HG03575 (cell line): ENCODE measurements around the gene NADK2.
"Not testable (repeated sequence)": the region's sequence is repeated elsewhere in the genome, so short reads cannot be mapped to it uniquely, and the experiment has no call there.

Experiments used
- ATAC-seq: cut with Tn5 transposase; IDR thresholded peaks from one replicate; pipeline ENCODE4 v1.9.1; 2021; ENCODE audit not compliant: unreplicated experiment, insufficient number of reproducible peaks, low FRiP score; ENCODE audit errors: extremely low read depth

NADK2 gene, protein sequence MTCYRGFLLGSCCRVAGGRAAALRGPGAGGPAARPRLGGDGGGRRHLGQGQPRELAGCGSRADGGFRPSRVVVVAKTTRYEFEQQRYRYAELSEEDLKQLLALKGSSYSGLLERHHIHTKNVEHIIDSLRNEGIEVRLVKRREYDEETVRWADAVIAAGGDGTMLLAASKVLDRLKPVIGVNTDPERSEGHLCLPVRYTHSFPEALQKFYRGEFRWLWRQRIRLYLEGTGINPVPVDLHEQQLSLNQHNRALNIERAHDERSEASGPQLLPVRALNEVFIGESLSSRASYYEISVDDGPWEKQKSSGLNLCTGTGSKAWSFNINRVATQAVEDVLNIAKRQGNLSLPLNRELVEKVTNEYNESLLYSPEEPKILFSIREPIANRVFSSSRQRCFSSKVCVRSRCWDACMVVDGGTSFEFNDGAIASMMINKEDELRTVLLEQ

DNA sequence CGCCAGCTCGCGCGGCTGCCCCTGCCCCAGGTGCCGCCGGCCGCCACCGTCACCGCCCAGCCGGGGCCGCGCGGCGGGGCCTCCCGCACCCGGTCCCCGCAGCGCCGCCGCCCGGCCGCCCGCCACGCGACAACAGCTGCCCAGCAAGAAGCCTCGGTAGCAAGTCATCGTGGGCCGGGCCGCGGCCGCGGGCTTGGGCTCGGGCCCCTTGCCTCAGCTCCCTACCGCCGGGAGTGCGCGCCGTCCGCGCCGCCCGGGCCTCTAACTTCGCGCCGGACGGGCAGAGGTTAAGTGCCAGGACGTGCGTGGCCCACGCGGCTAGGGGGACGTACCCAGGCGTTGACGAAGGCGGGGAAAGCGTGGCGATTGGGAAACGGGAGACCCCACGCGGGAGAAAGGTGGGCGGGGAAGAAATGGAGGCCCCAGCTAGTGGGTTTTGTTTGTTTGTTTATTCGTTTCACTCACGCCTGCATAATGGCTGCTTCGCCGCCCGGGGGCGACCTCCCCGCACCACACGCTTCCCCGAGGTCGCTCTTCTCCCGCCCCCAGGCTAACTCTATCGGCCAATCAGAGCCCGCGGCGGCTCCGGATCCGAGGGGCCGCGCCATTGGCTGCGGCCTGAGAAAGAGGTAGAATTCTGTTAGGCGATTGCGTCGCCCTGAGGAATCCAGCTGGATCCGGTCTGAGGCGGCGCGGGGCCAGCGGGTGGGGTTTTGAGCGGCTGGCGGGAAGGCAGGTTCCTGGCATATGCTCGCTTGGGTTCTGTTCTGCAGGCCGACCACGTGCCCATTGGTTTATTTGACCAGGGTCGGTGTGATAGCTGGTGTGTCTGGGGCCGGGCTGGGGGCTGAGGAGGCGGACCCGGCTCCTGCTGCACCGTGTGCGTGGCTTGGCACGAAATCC is at the start of gene NADK2:
Gene NADK2 (minus strand): TSS at position 295 of the 903 bp plus-strand sequence. CDS start 127 bp downstream, at position 168.
- peak; percentile 74 for ATAC-seq

DNA sequence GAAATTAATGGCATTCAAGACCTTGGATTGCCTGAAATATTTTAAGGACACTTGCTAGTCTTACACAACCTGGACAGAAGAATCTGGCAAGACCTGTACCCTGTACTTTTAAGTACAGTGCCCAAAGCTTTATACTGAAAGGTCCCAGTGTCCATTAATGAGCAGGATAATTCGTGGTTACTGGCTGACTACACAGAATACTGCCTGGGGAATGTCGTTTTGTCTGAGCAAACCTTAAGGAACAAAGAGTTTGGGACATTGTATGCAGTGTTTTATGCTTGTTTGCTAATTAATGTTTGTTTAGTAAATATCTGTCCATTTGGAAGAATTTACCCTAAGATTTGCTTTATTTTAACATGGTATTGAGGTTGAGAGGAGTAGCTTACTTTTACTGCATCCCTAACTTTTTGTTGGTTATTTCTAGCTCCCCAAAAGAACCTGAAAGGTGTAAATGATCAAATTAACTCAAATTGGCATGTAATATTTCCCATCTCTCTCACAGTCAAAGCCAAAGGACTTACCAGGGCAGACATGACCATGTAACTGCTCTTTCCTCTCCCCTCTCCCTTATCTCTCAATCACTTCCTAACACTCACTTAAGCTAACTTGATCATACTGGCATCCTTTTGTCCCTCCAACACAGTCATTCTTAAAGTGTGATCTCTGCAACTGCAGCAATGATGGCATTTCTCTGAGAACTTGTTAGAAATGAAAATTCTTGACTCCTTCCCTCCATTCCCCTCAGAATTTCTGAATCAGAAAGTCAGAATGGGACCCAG is 44.3 kb upstream of the NADK2 start:
- ATAC-seq, result no peak

DNA sequence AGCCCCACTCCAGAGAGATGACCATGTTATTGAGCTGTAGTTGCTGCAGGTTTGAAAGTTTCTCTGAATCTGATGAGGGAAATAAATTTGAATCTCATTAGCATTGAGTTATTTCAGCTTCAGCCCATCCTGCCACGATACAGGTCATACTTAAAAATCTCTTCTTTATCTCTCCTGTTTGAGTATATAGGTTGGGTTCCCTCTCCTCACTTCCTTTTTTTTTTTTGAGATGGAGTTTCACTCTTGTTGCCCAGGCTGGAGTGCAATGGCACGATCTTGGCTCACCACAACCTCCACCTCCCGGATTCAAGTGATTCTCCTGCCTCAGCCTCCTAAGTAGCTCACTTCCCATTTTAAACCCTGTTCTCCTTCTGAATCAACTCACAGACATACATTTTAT is 42.0 kb upstream of the NADK2 start:
- not testable (repeated sequence) for ATAC-seq

DNA sequence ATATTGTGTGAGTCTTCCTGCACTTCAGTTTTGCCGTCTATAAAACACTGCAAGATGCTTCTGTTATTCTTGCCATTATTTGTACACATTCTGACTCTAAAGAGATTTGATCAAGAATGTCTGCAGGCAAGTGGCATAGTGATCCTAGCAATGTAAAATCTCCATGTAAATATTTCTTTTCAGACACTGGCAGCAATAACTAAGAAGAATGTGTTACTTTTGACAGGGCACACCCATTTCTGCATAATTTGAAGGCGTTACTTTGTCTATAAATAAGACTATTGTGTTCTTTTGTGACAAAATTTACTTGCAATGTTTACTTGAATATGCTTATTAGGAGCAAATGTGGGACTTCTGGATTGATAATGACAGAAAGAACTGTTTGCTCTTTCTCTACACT is 39.9 kb upstream of the NADK2 start:
- ATAC-seq, result no peak

DNA sequence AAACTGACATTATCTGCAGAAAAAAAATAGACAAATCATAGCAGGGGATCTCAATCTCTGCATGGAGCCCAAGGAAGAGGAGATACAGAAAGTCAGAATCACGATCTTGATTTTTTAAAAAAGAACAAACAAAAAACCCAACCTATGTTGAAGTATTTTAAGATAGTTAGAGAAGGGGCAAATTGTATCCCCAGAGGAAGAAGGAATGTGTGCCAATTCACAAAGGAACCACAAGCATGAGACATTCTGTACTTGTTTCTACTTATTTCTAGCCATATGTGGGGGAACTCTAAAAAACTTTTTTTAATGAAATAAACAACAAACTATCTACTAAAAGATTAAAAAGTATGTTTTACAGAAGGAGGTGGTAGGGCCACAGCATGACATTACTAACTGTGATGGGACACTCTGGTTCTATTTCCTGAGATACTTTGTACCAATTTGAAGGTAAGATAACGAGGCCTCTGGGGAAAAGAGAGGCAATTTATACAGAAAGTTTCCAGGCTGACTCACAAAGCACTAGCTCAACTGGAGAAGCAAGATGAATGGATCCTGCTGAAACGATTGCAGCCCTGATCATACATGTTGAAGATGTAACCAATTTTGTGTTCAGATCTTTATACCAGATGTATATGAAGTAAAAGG is 37.5 kb upstream of the NADK2 start:
- no peak for ATAC-seq

DNA sequence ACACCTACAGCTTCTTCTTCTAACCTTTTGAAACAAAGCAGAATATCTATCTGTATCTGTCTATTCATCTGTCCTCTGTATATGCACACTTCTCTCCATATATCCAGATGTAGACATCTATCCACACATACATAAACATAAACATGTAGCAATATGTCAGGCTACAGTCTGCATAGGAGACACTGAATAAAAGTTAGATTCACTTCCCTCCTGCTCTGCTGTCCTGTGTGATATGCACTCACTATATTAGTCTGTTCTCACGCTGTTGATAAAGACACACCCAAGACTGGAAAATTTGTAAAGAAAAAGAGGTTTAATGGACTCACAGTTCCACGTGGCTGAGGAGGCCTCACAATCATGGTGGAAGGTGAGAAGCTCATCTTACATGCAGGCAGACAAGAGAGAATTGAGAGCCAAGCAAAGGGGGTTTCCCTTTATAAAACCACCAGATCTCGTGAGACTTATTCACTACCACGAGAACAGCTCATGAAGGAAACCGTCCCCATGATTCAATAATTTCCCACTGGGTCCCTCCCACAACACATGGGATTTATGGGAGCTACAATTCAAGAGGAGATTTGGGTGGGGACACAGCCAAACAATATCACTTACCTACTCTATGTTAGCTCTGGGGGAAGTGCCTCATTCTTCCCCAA is 35.9 kb upstream of the NADK2 start:
- ATAC-seq, result no peak

DNA sequence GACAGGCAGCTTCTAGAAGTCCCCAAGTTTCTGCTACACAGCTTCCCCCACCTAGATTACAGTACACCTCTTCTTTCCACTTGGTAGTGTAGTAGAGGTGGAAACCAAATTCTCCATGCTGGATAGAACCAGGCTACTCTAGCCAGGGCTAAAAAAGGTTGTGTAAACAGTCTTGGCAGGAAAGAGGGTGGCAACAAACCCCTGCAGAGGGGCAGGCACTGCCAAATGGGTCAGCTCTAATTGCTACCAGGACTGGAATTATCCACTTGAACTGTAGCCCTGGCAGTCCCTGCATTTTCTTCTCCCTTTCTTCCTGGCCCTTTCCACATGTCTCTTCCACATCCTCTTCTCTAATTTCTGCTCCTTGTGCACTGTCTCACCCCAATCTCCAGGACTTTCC is 35.1 kb upstream of the NADK2 start:
- ATAC-seq, result no peak

DNA sequence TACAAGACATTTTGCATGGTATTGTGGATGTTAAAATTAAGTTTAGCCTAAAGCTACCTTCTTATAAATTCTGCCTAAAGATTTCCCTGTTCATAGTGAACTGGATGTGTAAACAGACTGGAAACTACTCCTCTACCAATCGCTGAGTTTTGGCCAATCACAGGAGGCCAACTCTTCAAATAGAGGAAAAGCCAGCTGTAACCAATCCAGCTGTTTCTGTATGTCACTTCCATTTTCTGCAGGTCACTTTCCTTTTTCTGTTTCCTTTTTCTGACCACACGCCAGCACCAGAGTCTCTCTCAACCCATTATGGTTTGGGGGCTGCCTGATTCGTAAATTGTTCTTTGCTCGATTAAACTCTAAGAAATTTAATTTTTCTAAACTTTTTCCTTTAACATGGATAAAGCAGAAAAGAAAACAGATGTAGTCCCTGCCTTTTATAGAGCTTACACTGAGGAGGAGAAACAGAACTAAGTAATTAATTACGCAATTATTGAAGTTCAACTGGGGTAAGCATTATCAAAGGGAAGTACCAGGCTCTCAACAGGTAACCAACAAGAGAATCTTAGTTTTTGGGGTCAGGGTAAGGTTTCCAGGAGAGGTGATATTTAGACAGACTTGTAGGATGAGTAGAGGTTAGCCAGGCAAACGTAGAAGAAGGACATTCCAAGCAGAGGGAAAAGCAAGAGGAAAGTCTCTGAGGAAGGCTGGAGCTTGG is 32.2 kb upstream of the NADK2 start:
- no peak for ATAC-seq

DNA sequence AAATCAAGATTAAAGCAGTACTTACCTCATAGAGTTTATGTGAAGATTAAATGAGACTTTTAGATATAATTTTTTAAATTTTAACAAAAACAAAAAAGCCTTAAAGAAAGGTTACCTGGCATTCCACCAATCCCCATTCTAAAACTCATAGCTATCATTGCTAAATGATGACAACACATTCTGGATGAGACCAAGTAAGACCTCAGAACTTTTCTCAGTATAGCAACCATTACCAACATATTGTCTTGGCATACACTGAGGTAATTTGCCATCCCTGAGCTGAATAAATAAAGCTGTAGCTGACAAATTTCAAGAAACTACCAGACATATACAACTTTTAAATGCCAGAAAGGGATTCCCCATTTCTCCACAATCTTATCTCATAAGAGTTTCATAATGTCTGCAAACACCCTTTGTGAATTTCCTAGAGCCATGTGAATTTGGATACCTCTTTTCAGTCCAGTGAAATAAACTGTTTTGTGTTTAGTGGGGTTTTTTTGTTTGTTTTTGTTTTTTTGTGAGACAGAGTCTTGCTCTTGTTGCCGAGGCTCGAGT is 30.5 kb upstream of the NADK2 start:
- no peak for ATAC-seq

DNA sequence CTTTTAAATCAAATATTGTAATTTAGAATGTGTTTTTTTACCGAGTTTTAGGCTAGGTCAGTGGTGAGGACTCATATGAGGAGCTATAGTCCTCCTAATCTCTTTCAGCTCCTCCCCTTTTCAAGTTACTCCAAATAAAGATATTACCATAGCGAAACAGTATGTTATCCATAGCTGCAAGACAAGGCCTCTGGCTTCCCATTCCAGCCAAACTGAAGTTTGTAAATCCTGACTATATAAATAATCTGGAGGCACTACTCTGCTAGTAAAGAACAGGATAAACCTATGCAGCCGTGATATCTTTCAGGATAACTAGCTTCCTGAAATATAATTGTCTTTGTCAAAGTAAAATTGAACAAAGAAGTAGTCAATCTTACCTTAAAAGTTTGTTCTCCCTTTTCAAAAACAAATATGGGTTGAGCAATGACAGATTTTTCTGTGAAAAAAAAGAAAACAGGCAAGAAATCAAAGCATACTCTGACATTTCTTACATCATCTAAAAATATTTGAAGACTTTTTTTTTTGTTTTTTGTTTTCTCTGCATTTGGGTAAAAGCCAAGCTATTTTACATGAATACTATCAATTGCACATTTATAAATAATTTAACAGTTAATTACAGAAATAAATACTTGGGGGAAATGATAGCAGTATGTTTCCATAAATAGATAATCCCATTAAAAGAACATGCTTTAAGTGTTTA is 29.3 kb upstream of the NADK2 start:
- ATAC-seq, result no peak

DNA sequence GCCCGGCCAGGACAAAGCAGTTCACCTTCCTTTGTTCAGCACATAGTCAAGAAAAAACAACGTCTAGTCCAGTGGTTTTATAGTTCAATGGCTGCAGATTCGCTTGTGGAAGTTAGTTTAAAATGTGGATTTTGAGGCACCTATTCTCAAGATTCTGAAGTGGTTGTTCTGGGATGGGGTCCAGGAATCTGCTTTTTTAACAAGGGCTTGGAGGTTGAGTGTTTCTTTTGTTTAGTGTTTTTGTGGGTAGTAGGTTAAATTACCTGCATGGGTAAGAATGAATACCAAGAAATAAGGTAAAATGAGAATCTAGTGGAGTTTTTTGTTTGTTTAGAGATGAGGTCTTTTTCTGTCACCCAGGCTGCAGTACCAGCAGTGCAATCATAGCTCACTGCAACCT is 28.4 kb upstream of the NADK2 start:
- ATAC-seq, result no peak

DNA sequence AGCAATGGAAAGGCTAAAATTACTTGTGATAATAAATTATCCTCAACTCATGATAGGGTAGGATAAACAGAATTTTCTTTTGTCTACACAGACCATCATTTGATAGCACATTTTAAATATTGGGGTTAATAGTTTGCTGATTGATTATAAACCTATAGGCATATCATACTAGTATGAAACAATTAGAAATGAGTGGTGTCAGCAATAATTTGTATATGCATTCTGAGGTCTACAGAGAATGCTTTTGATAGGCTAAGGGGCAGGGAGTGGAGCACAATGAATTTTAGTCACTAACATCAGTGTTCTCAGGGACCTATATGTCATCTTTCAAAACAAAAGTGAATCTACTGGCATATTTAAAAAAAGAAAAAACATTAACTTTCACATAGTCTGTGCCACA is 27.8 kb upstream of the NADK2 start:
- ATAC-seq, result no peak

DNA sequence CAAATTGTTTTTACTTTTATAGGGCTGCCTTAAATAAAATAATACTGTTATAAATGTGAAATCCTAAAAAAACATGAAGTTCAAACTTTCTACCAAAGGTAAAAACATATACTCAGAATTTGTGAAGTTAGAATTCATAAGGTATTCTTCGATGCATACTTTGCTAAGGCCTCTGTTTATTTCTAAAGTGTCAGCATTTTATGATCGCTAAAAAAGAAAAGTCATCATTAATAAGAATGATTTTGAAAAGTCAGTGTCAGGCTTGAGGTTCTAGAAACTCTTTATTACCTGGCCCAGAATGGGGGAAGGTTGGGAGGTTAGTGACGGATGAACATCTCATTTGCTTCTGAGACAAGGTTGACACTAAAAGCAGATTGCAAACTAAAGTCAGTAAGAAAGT is 26.2 kb upstream of the NADK2 start:
- ATAC-seq, result no peak

DNA sequence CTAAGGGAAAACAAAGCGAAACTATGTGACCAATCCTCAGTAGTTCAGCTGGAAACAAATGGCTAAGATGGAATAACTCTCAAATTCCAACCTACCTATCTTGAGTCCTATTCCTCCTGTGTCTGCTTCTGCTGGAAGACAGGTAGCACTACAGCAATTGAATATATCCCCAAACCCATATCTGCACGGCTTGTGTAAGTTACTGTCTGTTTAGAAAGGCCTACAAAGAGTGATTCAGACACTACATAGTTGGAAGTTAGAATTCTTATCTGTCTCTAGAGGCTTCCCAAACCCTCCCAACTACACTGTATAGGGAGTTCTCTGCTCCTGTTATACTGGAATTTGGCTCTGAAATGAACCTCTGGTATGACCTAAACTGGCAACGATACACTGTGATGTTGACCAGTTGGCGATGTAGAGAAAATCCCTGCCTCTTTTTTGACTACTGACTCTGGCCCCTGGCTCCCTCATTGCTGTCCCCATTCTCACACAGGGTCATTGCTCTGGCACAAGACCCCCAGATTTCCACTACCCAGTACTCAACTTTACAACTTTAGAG is 22.6 kb upstream of the NADK2 start:
- ATAC-seq, result no peak

DNA sequence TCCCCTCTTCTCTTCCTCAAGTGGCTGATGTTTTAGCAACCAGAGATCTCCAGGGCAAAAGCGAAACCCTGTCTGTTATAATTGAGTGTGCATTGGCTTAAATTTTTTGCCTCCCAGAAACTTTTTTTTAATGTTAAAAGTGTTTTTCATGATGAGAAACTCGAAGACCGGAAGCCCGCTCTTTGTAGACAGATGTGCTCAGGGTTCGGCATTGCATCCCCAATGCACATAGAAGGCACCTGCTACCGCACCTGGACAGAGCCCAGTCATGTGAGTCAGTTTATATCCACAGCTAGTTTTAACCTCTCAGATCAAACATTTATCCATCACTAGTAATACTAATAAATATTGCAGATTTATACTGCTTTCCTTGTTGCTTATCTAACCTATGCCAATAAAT is 19.5 kb upstream of the NADK2 start:
- ATAC-seq, result no peak

DNA sequence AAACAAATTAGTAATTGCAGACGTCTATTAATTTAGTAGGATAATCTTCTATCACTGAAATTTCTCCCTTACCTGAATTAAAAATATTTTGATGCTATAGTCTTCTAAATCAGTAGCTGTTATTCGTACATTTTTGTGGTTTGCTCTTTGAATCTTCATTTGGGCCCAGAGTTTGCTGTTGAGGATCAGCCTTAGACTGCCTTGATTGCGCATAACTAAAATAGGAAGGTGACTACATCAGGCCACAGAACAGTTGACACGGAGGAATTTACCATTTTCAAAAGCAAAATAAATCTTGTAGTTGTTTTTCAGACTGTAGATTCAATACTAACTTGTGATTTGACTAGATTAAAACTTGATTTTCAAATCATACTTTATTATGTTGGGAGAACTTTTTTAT is 11.8 kb upstream of the NADK2 start:
- no peak for ATAC-seq
